Stimulated activated CD8-positive, alpha-beta memory T cell treated with anti-CD3 and anti-CD28 coated beads, Interleukin-4, amount 100 ng/mL, for 1 hour (primary cell): ENCODE data around the gene UXS1.
A peak's percentile ranks its signal among the peaks of the same experiment; 100 is the strongest.
"Not testable (repeated sequence)": the region's sequence is repeated elsewhere in the genome, so short reads cannot be mapped to it uniquely, and the experiment has no call there.

Experiments
- DNase-seq, 2 donors: peaks; one replicate each; pipeline ENCODE4 v3.0.0-alpha.2; 2020; ENCODE audit warnings: low read depth in 2 of 2, low spot score in 1 of 2

Gene UXS1

DNA sequence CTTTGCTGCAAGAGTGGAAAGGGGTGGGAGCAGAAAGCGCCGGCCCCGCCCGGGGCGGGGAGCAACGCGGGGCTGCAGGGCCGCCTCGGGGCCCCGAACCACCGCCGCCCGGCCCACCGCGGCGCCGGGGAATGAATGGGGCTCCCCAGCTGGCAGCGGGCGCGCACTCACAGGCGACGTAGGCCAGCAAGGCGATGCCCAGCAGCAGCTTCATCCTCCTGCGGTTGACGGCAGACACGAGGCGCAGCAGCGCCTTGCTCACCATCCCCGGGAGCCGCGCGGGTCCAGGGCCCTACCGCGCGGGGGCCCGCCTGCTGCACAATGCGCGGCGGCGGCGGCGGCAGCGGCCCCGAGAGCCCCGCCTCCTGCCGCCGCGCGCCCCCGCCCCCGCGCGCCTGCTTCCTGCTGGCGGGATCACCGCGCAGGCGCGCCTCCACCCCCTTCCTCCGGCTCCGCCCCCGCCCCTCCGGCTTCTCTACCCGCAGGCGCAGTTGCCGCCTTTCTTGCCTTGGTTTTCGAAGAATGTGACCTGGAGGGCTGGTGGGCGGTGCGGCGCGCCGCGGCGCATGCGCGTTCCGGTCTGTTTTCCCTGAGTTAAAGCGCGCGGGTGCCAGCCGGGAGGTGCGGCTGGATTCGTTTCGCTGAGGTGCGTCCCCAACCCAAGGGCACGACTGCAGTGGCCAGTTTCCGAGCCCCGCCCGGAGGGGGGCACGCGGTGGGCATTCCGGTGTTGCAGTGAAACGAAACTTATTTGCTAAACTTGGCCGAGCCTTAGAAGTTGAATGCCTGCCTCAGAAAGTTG, at the start of gene UXS1:
Gene UXS1 (minus strand): TSS at position 325 of the 802 bp plus-strand sequence. CDS start 60 bp downstream, at position 265.
- peak; percentile 93 to 98 for DNase-seq

DNA sequence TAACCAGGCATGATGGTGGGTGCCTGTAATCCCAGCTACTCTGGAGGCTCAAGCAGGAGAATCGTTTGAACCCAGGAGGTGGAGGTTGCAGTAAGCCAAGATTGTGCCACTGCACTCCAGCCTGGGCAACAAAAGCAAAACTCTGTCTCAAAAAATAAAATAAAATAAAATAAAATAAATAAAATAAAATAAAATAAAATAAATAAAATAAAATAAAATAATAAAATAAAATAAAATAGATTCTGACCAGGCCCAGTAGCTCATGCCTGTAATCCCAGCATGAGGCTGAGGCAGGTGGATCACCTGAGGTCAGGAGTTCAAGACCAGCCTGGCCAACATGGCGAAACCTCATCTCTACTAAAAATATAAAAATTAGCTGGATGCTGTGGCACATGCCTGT, 45.4 kb upstream of the UXS1 start:
- DNase-seq = not testable (repeated sequence)

DNA sequence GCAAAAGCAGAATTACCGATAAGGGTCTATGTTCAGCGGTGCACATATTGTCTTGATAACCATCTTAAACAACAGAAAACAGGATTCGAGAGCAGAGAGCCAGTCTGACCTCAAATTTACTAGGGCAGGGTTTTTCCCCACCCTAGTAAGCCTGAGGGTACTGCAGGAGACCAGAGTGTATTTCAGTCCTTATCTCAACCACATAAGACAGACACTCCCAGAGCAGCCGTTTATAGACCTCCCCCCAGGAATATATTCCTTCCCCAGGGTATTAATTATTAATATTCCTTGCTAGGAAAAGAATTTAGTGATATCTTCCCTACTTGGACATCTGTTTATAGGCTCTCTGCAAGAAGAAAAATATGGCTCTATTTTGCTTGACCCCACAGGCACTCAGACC, 41.3 kb upstream of the UXS1 start:
- DNase-seq = not testable (repeated sequence)

DNA sequence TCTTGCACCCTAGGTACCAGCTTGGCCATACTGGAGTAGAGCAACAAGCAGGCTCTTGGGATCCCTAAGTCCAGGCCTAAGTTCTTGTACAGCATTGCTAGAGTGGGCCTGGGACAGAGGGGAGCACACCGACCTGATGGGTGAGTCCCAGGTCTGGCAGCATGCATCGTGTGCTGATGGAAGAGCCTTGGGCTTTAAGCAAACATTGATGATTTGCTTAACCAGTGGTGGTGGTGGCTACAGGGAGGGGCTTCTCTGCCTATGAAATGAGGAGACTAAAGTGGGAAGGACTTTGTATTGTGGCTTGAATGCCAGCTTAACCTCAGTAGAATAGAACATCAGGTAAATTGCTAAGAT, 39.2 kb upstream of the UXS1 start:
- no peak for DNase-seq

DNA sequence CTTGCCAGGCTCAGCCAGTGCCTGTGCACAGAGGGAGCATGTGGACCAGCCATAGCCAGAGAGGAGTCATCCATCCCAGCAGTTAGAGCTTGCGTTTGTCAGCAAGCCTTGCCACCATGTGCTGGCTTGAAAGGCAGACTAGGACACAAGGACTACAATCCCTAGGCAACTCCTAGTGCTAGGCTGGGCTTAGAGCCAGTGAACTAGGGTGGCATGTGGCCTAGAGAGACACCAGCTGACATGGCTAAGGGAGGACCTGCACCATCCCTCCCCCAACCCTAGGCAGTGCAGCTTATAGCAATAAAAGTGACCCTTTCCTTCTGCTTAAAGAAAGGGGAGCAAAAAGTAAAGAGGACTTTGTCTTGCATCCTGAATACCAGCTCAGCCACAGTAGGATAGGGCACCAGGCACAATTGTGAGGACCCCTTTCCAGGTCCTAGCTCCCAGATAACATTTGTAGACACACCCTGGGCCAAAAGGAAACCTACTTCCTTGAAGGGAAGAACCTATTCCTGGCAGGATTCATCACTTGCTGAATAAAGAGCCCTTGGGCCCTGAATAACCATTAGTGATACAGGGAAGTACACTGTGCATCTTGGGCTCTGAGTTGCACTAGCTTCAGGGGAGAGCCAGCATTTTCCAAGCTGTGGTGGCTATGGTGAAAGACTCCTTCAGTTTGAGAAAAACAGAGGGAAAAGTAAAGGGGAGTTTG, 38.7 kb upstream of the UXS1 start:
- DNase-seq = no peak

DNA sequence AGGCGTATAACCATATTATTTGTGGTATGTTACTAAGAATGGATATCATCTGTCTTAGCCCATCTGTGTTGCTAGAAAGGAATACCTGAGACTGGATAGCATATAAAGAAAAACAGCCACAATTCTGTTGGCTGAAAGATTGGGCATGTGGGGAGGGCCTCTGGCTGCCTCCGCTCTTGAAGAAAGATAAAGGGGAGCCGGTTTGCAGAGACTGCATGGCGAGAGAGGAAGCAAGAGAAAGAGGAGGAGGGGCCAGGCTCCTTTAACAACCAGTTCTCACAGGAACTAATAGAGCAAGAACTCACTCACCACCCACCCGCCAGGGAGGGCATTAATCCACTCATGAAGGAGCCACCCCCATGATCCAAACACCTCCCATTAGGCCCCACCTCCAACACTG, 29.2 kb upstream of the UXS1 start:
- DNase-seq = no peak

DNA sequence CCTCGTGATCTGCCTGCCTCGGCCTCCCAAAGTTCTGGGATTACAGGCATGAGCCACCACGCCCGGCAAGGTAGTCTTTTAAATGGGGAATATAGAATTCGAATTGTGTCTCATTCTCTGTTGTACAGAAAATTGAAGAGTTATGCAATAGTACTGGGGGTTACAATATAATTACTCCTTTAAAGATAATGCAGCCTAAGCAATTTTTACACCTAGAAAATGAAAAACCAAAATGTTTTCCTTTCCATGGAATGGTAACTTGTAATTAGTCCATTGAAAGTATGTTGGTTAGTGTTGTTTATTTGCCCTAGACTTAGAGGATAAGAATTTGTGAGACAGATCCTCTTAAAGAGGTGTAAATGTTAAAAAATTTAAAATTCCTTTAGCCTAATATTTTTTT, 28.0 kb upstream of the UXS1 start:
- not testable (repeated sequence) for DNase-seq

DNA sequence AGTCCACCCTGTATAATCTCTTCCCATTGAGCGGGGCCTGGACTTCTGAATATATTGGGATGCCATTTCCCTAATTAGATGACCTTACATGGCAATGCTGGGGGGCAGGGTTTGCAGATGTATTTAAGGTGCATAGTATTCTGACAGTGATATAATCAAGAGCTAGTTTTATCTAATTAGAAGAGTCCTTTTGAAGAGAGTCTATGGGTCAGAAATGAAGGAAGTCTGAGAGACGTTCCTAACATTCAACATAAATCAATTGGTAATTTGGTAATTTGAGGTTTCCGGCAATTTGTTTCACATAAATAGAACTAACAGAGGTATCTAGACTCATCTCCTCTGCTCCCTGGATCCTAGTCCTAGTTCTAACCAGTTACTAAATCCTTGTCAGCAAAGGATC, 25.7 kb upstream of the UXS1 start:
- no peak for DNase-seq

DNA sequence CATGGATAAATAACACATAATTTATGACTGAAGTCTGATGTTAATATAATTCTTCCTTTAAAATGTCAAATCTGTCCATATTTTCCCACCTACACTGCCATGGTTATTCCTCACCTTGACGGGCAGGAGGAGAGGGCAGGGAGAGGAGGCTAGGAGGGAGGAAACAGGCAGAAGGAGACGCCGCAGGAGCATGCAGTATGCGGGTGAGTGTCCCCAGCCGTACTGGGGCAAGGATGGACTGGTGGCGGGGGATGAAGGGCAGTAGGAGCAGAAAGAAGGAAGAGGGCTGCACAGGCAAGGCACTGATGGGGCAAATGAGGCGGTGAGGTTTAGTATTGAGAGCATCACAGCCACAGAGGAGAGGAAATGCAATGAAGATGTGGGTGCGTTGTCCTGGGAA, 25.1 kb upstream of the UXS1 start:
- not testable (repeated sequence) for DNase-seq

DNA sequence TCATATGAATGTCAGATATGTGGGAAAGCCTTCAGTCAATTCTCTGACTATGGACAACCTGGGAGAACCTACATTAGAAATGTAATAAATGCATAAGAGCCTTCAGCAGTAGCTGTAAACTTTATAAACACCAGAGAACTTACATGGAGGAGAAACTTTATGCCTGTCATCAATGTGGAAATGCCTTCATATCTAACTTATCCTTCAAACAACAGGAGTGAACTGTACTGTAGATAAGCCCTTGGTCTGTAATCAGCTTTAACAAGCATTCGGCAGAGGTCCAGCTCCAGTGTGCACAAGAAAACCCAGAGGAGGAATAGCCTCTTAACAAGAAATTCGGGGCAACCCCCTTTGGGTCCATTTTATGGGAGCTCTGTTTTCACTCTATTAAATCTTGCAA, 14.8 kb upstream of the UXS1 start:
- no peak for DNase-seq

DNA sequence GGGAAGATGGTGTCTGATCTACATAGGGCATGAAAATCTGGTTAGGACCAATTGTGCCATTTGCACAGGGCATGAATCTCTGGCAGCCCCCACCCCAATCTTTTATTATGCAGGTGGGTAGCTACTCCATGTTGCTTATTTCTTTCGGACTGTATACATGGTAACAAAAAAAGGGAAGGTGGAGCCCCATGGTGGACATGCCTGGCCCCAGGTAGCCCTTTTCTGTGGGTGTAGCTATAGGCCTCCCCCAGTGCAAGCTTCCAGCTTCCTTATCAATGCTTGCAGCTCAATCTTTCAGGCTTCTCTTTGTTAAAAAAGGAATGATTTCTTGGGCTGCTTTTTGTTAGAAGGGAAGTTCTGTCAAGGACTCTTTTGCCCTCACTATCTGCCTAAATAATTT, 14.3 kb upstream of the UXS1 start:
- DNase-seq = no peak

DNA sequence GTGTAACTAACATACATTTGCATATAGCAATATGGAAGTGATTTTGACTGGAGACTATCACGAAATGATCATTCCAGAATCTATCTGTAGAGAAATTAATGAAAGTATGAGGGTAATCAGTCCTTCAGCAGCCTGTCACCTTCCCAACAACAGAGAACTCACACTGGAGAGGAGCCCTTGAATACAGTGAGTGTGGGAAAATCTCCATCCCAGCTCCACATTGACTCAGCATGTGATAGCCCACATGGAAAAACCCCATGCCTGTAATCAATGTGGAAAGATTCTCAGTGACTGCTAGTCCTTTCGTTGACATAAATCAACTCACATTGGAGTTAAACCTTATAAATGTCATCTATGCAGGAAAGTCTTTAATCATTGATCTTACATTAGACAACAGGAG, 13.1 kb upstream of the UXS1 start:
- no peak for DNase-seq

DNA sequence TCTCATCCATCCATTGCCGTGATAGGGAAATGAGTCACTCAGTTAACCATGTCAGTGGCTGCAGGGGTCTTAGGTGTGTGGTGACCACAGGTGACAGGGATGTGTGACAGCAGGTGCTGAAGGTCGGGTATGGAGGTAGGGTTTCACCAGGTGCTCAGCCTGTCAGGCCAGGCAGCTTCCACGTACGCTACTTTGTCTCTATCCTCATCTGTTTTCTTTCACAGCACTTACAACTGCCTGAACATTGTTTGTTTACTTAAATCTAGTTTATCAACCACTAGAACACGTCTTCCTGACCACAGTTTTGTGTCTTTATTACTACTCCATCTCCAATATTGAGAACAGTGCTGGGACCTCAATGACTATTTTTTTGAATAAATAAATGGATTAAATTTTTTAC, 11.4 kb upstream of the UXS1 start:
- DNase-seq = no peak

DNA sequence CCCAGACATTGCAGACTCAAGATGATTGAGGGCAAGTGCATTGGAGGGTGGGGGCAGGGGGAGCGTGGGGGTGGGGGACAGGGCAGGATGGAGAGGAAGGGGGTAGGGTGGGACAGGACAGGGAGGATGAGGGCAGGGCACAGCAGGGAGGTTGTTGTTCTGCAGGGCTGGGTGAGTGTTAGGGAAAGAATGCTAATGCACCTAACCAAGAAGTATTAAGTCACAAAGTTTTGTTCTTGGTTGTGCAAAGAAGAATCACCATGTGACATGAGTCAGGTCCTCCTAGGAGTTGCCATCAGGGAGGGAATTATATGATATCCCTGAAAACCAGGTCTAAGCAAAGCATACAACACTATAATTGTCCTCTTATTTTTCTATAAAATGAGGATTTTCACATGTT, 10.4 kb upstream of the UXS1 start:
- DNase-seq = not testable (repeated sequence)

DNA sequence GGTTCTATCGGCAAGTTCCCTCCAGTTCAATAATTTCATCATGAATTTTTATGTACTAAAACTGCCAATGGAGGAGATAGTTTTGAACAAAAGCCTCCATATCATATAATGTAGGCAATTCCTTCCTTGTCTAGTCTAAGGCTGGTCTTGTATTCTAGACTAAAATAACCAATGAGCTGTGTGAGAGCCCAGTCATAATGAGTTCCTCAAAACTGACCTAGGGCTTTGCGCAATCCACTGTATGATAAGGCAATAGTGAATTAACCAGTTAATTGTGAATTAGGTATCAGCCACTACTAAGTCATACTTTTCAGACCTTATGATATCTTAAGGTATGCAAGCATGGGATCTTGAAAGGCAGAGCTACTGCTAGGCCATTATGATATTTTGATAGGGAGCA, 7.6 kb upstream of the UXS1 start:
- DNase-seq = no peak

DNA sequence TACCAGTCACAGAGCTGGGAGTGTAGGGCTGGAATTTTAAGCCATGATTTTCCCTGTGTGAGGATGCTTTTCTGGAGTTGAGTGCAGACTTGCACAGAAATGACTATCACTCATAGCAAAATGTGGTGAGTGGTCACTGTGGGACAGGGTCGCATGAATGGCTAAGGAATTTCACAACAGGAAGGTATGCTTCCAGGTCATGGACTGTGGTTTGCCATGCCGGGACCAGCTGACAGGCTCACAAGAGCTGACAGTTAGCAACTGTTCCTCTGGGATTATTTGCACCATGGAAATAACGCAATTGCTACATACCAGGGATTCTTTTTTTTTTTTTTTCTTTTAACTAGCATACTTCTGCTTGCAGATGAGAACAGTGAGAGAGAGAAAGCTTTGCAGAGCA, 3.8 kb upstream of the UXS1 start:
- DNase-seq = no peak

DNA sequence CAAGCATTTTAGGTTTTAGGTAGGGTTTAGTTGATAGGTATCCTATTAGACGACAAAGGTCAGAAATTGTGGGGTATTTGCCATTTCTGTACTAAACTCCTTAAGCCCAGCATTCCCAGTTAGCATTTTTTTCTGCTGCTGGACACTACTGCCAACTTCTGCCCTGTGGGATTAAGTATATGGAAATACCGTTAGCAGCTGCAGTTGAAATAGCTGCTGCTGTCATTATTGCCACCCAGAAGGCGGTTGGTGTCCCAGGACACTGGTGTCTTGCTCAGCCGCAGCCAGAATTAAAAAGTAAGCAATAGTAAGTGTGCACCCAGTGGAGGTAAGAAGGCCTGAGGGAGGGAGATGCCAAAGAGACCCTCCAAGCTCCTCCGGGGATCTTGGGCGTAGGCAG, 1.9 kb upstream of the UXS1 start:
- no peak for DNase-seq

DNA sequence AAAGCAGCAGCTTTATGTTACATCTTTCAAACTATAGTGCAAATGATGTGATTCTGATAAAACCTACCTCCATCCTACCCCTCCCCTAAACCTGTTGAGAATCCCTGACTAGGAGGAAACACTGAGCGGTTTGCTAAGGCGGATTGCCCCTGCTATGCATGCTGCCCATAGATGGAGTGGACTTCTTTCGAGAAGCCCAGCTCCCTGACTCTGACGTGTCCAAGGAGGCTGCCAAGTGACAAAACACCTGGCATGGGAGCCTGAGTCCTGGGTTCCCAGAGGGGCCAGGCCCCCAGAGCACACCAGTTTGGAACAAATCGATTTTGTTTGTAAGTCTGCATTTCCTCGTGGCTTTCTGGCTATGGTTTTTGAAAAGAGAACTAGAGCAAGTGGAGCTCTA, 1.4 kb upstream of the UXS1 start:
- no peak for DNase-seq

DNA sequence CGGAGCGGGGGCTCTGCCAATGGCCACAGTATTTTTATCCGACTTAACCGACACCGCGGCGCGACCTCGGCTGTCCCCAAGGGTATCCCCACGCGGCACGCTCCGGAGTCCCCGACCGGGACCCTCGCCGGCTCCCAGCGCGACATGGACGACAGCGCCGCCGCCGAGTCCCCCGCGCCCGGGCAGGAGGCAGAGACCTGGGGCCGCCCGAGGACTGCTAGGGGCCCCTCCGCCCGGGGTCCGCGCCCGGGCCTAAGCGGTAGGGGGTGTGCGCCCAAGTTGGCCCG, 468 bp downstream of the UXS1 start:
- peak in 1 of 2 donors; percentile 1 for DNase-seq

DNA sequence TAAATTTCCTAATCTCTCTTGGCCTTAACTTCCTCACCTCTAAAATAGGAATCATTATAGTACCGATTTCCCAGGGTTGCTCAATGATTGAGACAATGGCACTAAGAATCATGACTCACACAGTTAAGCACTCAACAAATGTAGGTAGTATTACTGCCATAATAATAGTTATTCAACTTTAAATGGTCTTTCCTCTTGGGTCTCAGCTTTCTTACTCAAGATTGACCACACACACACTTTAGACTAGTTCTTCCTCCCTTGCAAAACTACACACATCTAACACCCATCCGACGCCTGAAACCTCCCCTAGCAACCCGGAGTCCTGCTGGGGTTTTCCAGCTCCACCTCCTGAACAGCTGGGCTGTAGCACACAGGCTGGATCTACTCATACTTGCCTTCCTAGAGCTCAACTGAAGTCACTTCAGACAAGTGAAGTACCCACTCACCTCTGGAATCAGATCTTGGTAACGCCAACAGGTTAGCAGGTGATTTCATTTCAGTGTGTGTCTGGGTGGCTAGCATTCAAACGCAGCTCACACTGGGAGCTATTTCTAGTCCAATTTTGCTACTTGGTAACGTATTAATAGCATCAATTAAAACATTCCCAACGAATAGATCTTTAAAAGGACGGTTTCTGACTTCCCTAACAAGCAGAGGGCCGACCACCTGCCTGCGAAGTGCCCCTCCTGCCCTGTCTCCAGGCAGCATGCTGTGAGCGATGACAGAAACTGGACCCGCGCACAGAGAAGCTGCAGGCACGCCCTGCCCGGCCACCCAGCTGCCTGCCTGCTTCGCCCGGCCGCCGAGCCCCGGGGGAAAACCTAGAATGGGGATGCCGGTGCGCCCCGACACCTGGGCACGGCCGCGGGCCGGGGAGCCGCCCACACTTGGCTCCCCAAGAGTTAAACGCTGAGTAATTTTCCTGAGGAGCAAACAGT, 1.1 kb downstream of the UXS1 start:
- DNase-seq = peak in 1 of 2 donors; percentile 5

DNA sequence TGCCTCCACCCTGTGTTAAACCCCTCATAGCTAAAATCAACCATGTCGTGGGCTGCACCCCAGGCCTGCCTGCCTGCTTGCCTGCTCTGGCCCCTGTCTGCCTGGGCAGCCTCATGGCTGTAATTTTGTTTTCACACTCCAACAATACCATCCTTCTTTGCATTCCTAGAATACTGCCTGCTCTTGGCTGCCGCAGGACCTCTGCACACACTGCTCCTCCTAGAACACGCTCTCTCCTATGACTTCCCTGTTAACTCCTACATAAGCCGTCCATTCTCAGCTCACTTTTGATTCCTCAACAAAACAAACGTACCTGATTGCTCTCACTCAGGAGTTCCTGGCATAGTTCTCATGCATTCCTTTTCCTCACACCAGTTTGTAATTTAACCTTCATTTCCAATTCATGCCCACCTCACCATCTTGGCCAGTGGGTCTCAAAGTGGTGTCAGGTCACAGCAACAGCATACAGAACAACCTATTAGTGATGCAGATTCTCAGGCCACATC, 2.5 kb downstream of the UXS1 start:
- DNase-seq = no peak
